Measurements from ENCODE around the gene LYSMD4. TPM values are rescaled to one million over a fixed set of nuclear protein-coding genes. Genes with fewer than 3 reads are reported as not detected.

LYSMD4 gene
- total and polyA plus RNA-seq, 2 of the 8 experiments (the other 6 are each of a cell fraction or from before 2014, with no cell fraction given), result 7.5 to 17.5 TPM

- TF ChIP-seq ATF2 (IDR thresholded peaks at IDR 0.05; ENCODE audit: low read length), result no peak
- no peak for TF ChIP-seq SUZ12 (IDR thresholded peaks at IDR 0.05; ENCODE audit: low read length)
- no peak for TF ChIP-seq RNF2 (IDR thresholded peaks at IDR 0.05; ENCODE audit: borderline replicate concordance, low read depth, low read length, missing control alignments, poor library complexity, severe bottlenecking)
- TF ChIP-seq EP300 (IDR thresholded peaks at IDR 0.05; ENCODE audit: borderline replicate concordance in 1 of 2, low read depth in 2 of 2, low read length in 2 of 2), result no peak
- no peak for TF ChIP-seq GTF2F1 (IDR thresholded peaks at IDR 0.05; ENCODE audit: borderline replicate concordance, low read depth, low read length)
Observed at GRCh38 chr15:99696096-99696495, 37.1 kb downstream of the LYSMD4 start (continued).

Measured in H1 (cell line).